Small intestine (tissue), 16 donors: ENCODE data around the gene D2HGDH. TPM values are rescaled to one million over a fixed set of nuclear protein-coding genes. Genes with fewer than 3 reads are reported as not detected.
A peak's percentile ranks its signal among the peaks of the same experiment; 100 is the strongest.

Source experiments
- DNase-seq, 2 donors: peaks; one replicate each; pipeline versions ENCODE4 v3.0.0 to v3.0.0-alpha.2; 2013
- FAIRE-seq: peaks from 2 replicates; lab custom pipeline; 2012; peaks lifted over from hg19 to GRCh38; lab: Jason Lieb, UNC
- H3K27ac ChIP-seq, 3 donors: one replicate each; pipeline ENCODE4 v1.5.1; 2013; ENCODE audit warnings: low read length in 2 of 3, mild to moderate bottlenecking in 2 of 3, control low read depth in 1 of 3, inconsistent platforms in 1 of 3, low read depth in 1 of 3, moderate library complexity in 1 of 3
- H3K27me3 ChIP-seq, 3 donors: one replicate each; pipeline ENCODE4 v1.6.1; 2013; ENCODE audit warnings: low read length in 3 of 3, inconsistent platforms in 1 of 3; ENCODE audit not compliant: control insufficient read depth in 3 of 3, insufficient read depth in 3 of 3
- H3K36me3 ChIP-seq, 3 donors: one replicate each; pipeline ENCODE4 v1.6.1; 2013; ENCODE audit warnings: low read length in 3 of 3, inconsistent platforms in 1 of 3, low read depth in 1 of 3, mild to moderate bottlenecking in 1 of 3, moderate library complexity in 1 of 3; ENCODE audit not compliant: control insufficient read depth in 3 of 3, insufficient read depth in 2 of 3
- H3K4me1 ChIP-seq, 3 donors: one replicate each; pipeline ENCODE4 v1.6.1; 2013; ENCODE audit warnings: low read length in 2 of 3, inconsistent platforms in 1 of 3, low read depth in 1 of 3, mild to moderate bottlenecking in 1 of 3, moderate library complexity in 1 of 3; ENCODE audit not compliant: control insufficient read depth in 3 of 3, insufficient read depth in 2 of 3
- H3K4me3 ChIP-seq, 3 donors: one replicate each; pipeline ENCODE4 v1.5.1; 2013; ENCODE audit warnings: low read length in 3 of 3, control low read depth in 1 of 3, inconsistent platforms in 1 of 3, low read depth in 1 of 3, mild to moderate bottlenecking in 1 of 3, moderate library complexity in 1 of 3
- H3K9me3 ChIP-seq, 2 donors: one replicate each; pipeline ENCODE4 v1.6.1; 2013; ENCODE audit warnings: low read depth in 1 of 2, low read length in 1 of 2; ENCODE audit not compliant: control insufficient read depth in 2 of 2, insufficient read depth in 1 of 2
- WGBS, 3 donors: extraction: QIAGEN DNeasy Blood & Tissue Kit; methylation state at CpG; one replicate each; pipeline ENCODE4 v1.1.7; 2013; 5-methylcytosine and 5-hydroxymethylcytosine counted together
- long read RNA-seq, 10 donors: transcript quantifications; one replicate each; lab custom pipeline, GENCODE V29; 2026
- polyA plus RNA-seq, 4 donors: library from polyadenylated mRNA; stranded (reverse) in 3 of 4; unstranded in 1 of 4; fragments of 200-250 nt in 3 of 4; fragments of 120-200 nt in 1 of 4; gene quantifications; one replicate each; pipeline versions ENCODE4 v1.2.1 to v1.2.3, GENCODE V29; 2013
- donor health status: healthy with polysubstance abuse.
- donor health status: control.
- donor health status: control.
- donor health status: Bipolar disorder and iron deficiency.
- donor health status: healthy.

The D2HGDH gene
- polyA plus RNA-seq: 10 to 100 TPM; 19.6 to 57.5 (median 33.5) TPM
- long read RNA-seq, donor 1: 0 reads
- long read RNA-seq, donor 2, partial matches to known transcripts: 0 of 1 reads
- long read RNA-seq, donor 2, other reads (novel, unspliced or antisense): 0 of 1 reads
- long read RNA-seq, donor 3, partial matches to known transcripts: 7 of 9 reads
- long read RNA-seq, donor 3, other reads (novel, unspliced or antisense): 0 of 9 reads
- long read RNA-seq, donor 4: 0 reads
- long read RNA-seq, donor 5, partial matches to known transcripts: 0 of 1 reads
- long read RNA-seq, donor 5, other reads (novel, unspliced or antisense): 0 of 1 reads
- long read RNA-seq, donor 6: 0 reads
- long read RNA-seq, donor 7: 0 reads
- long read RNA-seq, donor 8: 0 reads
- long read RNA-seq, donor 9: 0 reads
- long read RNA-seq, donor 10: 0 reads

DNA sequence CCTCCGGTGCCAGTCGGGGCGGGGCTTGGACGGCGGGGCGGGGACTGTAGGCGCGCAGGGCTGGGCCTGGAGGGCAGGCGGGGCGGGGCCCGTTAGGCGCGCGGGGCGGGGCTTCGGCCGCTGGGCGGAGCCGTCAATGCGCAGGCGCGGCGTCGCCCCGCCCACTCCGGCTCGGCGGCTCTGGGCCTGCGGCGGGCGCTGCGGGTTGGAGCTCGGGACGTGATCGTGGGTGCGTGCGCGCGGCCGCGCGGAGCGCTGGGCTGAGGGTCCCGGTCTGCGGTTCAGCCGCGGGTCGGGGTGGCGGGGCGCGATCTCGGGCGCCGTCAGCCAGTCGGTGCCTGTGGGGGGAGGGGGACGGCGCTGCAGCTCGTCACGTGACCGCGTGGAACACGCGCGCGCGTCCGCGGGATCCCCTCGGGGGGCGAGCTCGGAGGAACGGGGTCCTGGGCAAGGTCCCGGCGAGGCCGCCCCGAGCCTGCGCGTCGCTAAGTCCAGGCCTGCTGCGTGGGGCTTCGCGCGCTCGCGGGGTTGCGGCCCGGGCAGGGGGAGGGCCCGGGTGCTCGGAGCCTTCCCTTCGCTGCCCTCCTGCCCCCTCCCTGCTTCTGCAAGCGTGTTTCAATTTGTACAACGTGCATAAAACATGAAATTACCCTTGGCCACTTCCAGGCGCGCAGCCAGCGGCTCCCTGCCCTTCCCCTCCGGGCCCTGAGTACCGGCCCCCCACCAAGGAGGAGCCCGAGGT lies at the start of gene D2HGDH:
Gene D2HGDH, plus strand, starts transcription at position 164 of the 742 bp plus-strand sequence. CDS start 595 bp downstream, outside the sequence.
- WGBS, 3 donors: 1% methylated on average over 66 to 98 of the region's 98 CpGs

DNA sequence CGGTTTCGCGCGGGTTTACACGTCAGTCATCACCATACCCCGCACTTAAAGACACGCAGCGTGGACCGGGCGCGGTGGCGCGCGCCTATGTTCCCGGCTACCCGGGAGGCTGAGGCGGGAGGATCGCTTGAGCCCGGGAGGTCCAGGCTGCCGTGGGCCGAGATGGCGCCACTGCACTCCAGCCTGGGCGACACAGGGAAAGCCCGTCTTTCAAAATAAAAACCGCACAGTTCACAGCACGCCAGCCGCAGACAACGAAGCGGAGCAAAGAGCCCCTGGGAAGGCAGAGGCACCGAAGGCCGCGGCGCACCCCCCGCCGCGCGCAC lies 48.1 kb upstream of the D2HGDH start:
- no peak for DNase-seq
- Histone ChIP-seq H3K27me3 (no peaks in the 10 kb centered on the region), H3K27ac (peak overlapping the region; percentile 2 to 45 (median 36)), H3K4me1 (peaks cover 0 to 3% (median 0%) of the 10 kb centered on the region in 3 donors), H3K4me3 (peak overlapping the region; percentile 54 to 94 (median 77)), H3K9me3 (no peaks in the 10 kb centered on the region), H3K36me3 (peaks cover 0 to 45% (median 0%) of the 10 kb centered on the region in 3 donors)
- 0 to 1% (median 0%) methylated on average over 29 to 37 of the region's 37 CpGs for WGBS, 3 donors
- no peak for FAIRE-seq

More for the DNA sequence above, at the start of gene D2HGDH:
- no peaks in the 10 kb centered on the region for H3K27me3 ChIP-seq
- H3K27ac ChIP-seq: peak within 1 kb of the TSS; percentile 72 to 90 (median 84)
- H3K36me3 ChIP-seq: peaks cover 0 to 33% (median 0%) of the 10 kb centered on the region in 3 donors
- no peak for FAIRE-seq
- H3K4me3 ChIP-seq: peak within 1 kb of the TSS; percentile 67 to 86 (median 82)
- DNase-seq: peak; percentile 90 to 94
- no peaks in the 10 kb centered on the region for H3K4me1 ChIP-seq
- no peaks in the 10 kb centered on the region for H3K9me3 ChIP-seq

DNA sequence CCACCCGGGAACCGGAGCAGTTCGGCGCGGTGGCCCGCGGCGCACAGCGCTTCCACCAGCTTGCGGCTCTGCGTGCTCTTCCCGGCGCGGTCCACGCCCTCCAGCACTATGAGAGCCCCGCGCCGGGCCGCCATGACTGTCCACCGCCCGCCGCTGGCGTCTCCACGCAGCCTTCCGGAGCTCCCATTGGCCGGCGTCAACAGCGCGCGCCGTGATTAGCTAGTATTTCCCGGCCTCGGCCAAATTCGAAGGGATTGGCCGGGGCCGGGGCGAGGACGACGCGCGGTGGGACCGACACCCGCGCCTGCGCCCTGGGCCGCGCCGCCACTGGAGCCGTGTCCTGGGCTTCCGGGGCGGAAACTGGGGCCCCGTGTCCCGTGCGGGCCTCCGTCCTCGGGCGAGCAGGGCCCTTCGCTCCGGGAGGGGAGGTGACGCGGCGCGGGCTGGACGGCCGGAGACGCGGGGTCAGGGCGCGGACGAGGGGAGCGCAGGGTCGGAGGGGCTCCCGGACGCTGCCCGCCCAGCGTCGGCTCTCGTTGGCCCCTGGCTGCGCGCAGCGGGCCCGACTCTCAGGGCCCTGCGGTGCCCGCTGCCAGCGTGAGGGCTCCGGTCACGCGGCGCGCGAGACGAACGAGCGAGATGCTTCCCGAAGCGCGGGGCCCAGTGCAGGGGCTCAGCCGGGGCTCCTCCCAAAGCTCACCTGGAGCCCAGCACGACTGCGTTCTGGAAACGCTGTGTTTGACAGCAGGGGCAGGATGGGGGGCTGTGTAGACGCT lies 47.6 kb upstream of the D2HGDH start, which contains the start of gene DTYMK:
Gene DTYMK, minus strand, starts transcription at position 166 of the 776 bp plus-strand sequence. Its CDS starts 32 bp downstream, at position 134.
- peaks cover 0 to 3% (median 0%) of the 10 kb centered on the region in 3 donors for H3K4me1 ChIP-seq
- DNase-seq (peak; percentile 98 to 99), FAIRE-seq (no peak)
- peak within 1 kb of the TSS; percentile 85 to 94 (median 90) for H3K4me3 ChIP-seq
- peaks cover 0 to 45% (median 0%) of the 10 kb centered on the region in 3 donors for H3K36me3 ChIP-seq
- no peaks in the 10 kb centered on the region for H3K27me3 ChIP-seq
- H3K27ac ChIP-seq: peak within 1 kb of the TSS; percentile 76 to 95 (median 89)
- WGBS, 3 donors: 0% methylated on average over 82 to 102 of the region's 102 CpGs
- no peaks in the 10 kb centered on the region for H3K9me3 ChIP-seq

DNA sequence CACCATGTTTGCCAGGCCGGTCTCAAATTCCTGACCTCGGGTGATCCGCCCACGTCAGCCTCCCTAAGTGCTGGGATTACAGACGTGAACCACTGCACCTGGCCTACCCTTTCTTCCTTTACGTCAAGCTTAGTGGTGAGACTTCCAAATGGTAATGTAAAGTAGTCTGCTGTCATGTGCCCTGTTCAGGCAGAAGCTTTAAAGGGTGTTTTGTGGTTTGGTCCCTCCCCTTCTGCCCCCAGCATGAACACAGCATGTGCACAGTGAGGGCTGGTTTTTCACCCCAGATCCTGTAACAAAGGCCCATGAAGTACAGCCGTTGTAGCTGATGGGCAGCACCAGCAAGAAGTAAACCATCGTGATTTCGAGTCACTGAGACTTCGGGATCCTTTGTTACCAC lies 45.1 kb upstream of the D2HGDH start:
- H3K4me3 ChIP-seq: no peak overlapping the region
- FAIRE-seq (no peak), DNase-seq (no peak)
- peaks cover 0 to 51% (median 0%) of the 10 kb centered on the region in 3 donors for H3K36me3 ChIP-seq
- H3K27ac ChIP-seq: no peak overlapping the region
- WGBS, 3 donors: 78 to 83% (median 80%) methylated on average over 10 of the region's 10 CpGs
- no peaks in the 10 kb centered on the region for H3K9me3 ChIP-seq
- no peaks in the 10 kb centered on the region for H3K27me3 ChIP-seq
- H3K4me1 ChIP-seq: peaks cover 0 to 3% (median 0%) of the 10 kb centered on the region in 3 donors

DNA sequence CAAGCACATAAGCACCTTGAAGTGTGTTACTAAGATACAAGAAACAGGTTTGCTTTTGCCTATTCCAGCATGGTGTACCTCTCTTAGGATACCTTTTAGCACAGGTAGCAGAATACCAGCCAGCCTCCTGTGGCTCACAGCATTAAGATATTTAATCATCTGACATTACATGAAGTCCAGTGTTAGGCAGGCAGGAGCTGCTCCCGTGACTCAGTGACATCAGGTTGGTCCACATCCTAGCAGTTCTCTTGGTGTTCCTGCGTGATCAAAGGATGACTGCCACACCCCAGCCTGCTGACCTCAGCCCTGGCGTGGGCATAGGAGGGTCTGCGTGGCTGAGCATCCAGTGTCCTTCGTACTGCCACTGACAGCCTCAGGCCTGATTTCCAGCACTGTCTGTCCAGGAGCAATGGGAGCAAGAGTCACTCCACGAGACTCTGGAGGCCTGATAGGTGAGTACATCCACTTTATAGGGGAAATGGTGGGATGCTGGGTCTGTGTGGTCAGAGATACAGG lies 44.2 kb upstream of the D2HGDH start:
- FAIRE-seq: no peak
- DNase-seq: no peak
- H3K4me1 ChIP-seq: peaks cover 0 to 3% (median 0%) of the 10 kb centered on the region in 3 donors
- 79 to 86% (median 83%) methylated on average over 6 of the region's 6 CpGs for WGBS, 3 donors
- no peak overlapping the region for H3K4me3 ChIP-seq
- H3K27ac ChIP-seq: no peak overlapping the region
- H3K36me3 ChIP-seq: peaks cover 0 to 54% (median 2%) of the 10 kb centered on the region in 3 donors
- no peaks in the 10 kb centered on the region for H3K9me3 ChIP-seq
- H3K27me3 ChIP-seq: no peaks in the 10 kb centered on the region

DNA sequence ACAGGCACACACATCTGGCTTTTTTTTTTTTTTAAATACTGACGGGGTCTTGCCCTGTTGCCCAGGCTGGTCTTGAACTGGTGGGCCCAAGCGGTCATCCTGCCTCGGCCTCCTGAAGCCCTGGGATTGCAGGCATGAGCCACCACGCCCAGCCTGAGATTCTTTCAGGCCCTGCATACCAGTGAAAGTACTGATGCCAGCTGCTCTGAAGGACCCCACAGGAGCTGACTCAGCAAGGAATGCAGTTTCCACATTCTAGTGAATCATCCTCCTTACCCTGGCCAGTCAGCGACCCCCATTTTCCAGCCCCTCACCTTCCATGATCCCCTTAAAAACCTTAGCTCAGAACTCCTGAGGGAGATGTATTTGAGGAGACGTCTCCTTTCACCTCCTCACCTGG lies 42.0 kb upstream of the D2HGDH start:
- Histone ChIP-seq H3K36me3 (peaks cover 0 to 62% (median 2%) of the 10 kb centered on the region in 3 donors), H3K27ac (no peak overlapping the region), H3K4me1 (peaks cover 0 to 3% (median 0%) of the 10 kb centered on the region in 3 donors), H3K27me3 (no peaks in the 10 kb centered on the region), H3K9me3 (no peaks in the 10 kb centered on the region), H3K4me3 (no peak overlapping the region)
- DNase-seq (no peak), FAIRE-seq (no peak)
- 92 to 95% (median 94%) methylated on average over 6 of the region's 6 CpGs for WGBS, 3 donors

DNA sequence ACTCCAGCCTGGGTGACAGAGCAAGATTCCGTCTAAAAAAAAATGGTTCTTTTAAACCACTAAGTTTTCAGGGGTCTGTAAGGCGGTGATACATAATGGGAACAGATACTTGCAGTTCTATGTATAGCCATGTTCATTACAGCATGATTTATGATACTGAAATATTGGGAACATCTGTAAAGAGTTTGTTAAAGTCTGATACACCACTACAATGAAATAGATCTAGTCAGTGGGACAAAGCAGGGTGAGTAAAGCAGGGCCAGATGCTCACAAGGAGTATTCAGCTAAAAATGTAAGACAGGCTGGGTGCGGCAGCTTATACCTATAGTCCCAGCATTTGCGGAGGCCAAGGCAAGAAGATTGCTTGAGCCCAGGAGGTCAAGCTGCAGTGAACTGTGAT lies 38.8 kb upstream of the D2HGDH start:
- Histone ChIP-seq H3K4me1 (no peaks in the 10 kb centered on the region), H3K27ac (no peak overlapping the region), H3K27me3 (no peaks in the 10 kb centered on the region), H3K36me3 (peaks cover 0 to 47% (median 2%) of the 10 kb centered on the region in 3 donors), H3K9me3 (no peaks in the 10 kb centered on the region), H3K4me3 (no peak overlapping the region)
- WGBS, 3 donors: 95 to 100% (median 99%) methylated on average over 4 of the region's 4 CpGs
- DNase-seq (no peak), FAIRE-seq (no peak)

DNA sequence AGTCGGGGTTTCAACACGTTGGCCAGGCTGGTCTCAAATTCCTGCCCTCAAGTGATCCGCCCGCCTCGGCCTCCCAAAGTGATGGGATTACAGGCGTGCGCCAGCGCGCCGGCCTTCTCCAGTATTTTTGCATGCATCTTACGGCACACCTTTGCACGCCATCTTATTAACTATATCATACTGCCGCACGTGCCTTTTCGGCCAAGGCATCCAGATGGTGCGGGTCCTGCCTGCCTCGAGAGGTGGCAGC lies 33.4 kb upstream of the D2HGDH start:
- Histone ChIP-seq H3K27me3 (no peaks in the 10 kb centered on the region), H3K4me3 (peak overlapping the region; percentile 60 to 87 (median 77)), H3K4me1 (peaks cover 0 to 8% (median 5%) of the 10 kb centered on the region in 3 donors), H3K27ac (peak overlapping the region in 2 of 3 donors; percentile 96 to 100), H3K36me3 (peaks cover 3 to 27% (median 4%) of the 10 kb centered on the region in 3 donors), H3K9me3 (peaks cover 0 to 4% of the 10 kb centered on the region in 2 donors)
- WGBS, 3 donors: 0 to 2% (median 1%) methylated on average over 17 of the region's 17 CpGs
- no peak for FAIRE-seq
- no peak for DNase-seq
